ENCODE results near the gene PCP4L1.
"Not testable (repeated sequence)": the region's sequence is repeated elsewhere in the genome, so short reads cannot be mapped to it uniquely, and the experiment has no call there.

PCP4L1 gene

GRCh38 chr1:161311595-161312181 is 53.1 kb downstream of the PCP4L1 start:
- Mint-ChIP-seq H3K4me3 (no peak overlapping the region), H3K27ac (no peak overlapping the region), H3K27me3 (no peaks in the 10 kb centered on the region), H3K9me3 (no peaks in the 10 kb centered on the region), H3K36me3 (no peaks in the 10 kb centered on the region), H3K4me1 (peaks cover 44% of the 10 kb centered on the region)
- no peak for ATAC-seq

DNA sequence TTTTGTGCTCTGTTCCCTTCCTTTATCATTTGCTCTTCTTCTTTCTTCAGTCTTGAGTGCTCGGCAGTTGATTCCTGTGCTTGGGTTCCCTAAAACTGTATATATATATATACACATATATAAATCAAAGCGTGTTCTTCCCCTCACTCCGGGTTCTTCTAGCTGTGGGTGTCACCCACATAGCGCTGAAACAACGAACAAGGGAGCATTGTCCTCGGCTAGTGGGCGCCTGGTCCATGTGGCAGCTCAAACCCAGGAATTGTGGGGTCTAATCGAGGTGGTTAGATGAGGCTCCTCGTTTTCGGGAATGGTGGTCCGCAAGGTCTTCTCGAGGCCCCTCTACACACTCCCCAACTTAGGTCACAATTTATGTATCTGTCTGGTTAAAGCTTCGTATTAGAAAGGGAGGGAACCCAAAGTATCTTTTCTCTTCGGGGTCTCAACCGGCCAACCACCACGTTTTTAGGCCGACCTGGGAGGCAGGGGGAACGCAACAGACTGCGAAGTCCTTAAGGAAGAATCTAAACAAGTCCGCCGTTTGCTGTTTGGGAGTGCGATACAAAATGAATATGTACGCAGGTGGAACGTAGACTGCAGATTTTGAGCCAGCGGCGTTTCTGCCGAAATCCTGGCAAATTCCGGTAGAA is 55.1 kb downstream of the PCP4L1 start:
- ATAC-seq = no peak
- Mint-ChIP-seq H3K4me3 (peak overlapping the region; percentile 98), H3K4me1 (peaks cover 24% of the 10 kb centered on the region), H3K27me3 (no peaks in the 10 kb centered on the region), H3K36me3 (no peaks in the 10 kb centered on the region), H3K27ac (peak overlapping the region; percentile 94), H3K9me3 (no peaks in the 10 kb centered on the region)

- peak; percentile 99 for ATAC-seq
- Mint-ChIP-seq H3K27ac (peak within 1 kb of the TSS; percentile 94), H3K9me3 (no peaks in the 10 kb centered on the region), H3K27me3 (no peaks in the 10 kb centered on the region), H3K36me3 (no peaks in the 10 kb centered on the region), H3K4me3 (peak within 1 kb of the TSS; percentile 98), H3K4me1 (peaks cover 21% of the 10 kb centered on the region)
These were observed 55.8 kb downstream of the PCP4L1 start, which contains the start of gene SDHC for GRCh38 chr1:161314201-161314981. Gene SDHC, plus strand, starts transcription at chr1:161314381. Its CDS starts 25 bp downstream, at chr1:161314406.

- not testable (repeated sequence) for H3K9me3 Mint-ChIP-seq, ATAC-seq, H3K4me3 Mint-ChIP-seq, H3K27me3 Mint-ChIP-seq, H3K36me3 Mint-ChIP-seq, H3K27ac Mint-ChIP-seq
- H3K4me1 Mint-ChIP-seq = peaks cover 21% of the 10 kb centered on the region
These were observed 57.5 kb downstream of the PCP4L1 start for GRCh38 chr1:161315841-161316674.

- Mint-ChIP-seq H3K36me3 (peaks cover 22% of the 10 kb centered on the region), H3K27ac (no peak overlapping the region), H3K4me1 (no peaks in the 10 kb centered on the region), H3K9me3 (no peaks in the 10 kb centered on the region), H3K4me3 (no peak overlapping the region), H3K27me3 (no peaks in the 10 kb centered on the region)
- ATAC-seq = no peak
These were observed 65.5 kb downstream of the PCP4L1 start for GRCh38 chr1:161324020-161324419.

DNA sequence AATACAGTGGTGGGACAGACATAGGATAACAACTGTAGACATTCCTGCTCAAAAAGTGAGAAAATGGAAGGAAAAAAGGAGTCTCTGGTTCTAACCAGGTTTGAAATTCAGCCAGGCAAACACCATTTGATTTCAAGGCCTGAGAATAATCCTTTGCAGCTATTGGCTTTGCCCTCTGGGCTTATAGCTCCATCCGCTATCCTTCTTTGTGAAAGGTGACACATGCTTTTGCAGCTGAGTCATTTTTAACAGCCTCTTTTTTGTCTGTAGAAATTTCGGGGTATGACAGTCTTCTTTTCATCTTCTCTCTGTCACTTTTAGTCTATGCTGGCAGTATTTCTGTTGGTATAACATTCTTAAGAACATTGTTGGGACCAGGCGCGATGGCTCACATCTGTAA is 71.8 kb downstream of the PCP4L1 start:
- H3K9me3 Mint-ChIP-seq = no peaks in the 10 kb centered on the region
- ATAC-seq = no peak
- H3K27ac Mint-ChIP-seq = no peak overlapping the region
- H3K4me1 Mint-ChIP-seq = no peaks in the 10 kb centered on the region
- no peaks in the 10 kb centered on the region for H3K27me3 Mint-ChIP-seq
- peaks cover 77% of the 10 kb centered on the region for H3K36me3 Mint-ChIP-seq
- no peak overlapping the region for H3K4me3 Mint-ChIP-seq

GRCh38 chr1:161333166-161333565 is 74.6 kb downstream of the PCP4L1 start:
- no peak overlapping the region for H3K4me3 Mint-ChIP-seq
- ATAC-seq = no peak
- no peaks in the 10 kb centered on the region for H3K27me3 Mint-ChIP-seq
- H3K36me3 Mint-ChIP-seq = peaks cover 84% of the 10 kb centered on the region
- H3K4me1 Mint-ChIP-seq = no peaks in the 10 kb centered on the region
- no peaks in the 10 kb centered on the region for H3K9me3 Mint-ChIP-seq
- no peak overlapping the region for H3K27ac Mint-ChIP-seq

All from stimulated activated memory B cell treated with anti-CD40 and anti-IgM and Interleukin-4, amounts not matched to agents 10 μg/mL and 1 μg/mL and 100 μg/mL, for 72 hours (primary cell).